ENCODE measurements around the gene ECI1. TPM values are rescaled to one million over a fixed set of nuclear protein-coding genes. Genes with fewer than 3 reads are reported as not detected.

The ECI1 gene
- total and polyA plus RNA-seq, 2 of the 4 experiments (the other 2 are of a cell fraction): 20.3 to 30.1 TPM

DNA sequence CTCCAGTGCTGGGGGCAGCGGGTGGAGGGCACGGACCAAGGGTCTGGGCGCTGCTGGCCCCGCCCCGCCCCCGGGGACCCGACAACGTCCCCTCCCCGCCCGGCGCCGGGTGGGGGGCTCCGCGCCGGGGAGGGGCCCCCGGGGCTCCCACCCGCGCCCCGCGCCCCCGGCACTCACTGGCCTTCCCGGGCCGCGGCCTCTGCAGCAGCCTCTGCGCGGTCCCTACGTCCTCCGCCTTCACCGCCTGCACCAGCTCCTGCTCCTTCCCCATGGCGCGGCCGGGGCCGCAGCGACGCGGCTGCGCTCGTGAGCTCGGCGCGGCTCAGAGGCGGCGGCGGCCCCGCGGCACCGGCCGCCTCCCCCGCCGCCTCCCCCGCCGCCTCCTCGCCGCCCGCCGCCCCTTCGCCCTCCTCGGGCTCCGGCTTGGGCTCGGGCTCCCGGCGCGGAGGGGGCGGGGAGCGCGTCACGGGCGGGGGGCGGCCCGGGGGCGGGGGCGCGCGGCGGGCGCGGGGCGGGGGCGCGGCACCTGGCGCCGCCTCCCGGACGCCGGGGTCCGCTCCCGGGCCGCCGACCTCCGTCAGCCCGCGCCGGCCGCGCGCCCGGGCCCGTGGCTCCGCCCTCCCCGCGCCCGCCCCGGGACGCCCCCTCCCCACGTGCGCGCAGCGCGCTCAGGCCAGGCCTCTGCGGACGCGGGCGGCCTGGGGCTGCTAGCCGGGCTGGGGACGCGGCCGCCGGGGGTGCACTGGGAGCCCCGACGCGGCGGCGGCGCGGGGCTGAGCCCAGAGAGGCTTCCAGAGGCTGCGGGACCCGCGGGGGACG is 55.0 kb downstream of the ECI1 start, which contains the start of gene CASKIN1:
Gene CASKIN1 (minus strand): TSS at position 444 of the 819 bp plus-strand sequence. CDS start 173 bp downstream, at position 271.
- Histone ChIP-seq H3K14ac (replicated peaks; ENCODE audit: low read depth, low read length) (no peak within 1 kb of the TSS), H3K4me2 (ENCODE audit: low read depth, low read length) (no peak within 1 kb of the TSS), H2AFZ (replicated peaks; ENCODE audit: low read length, poor library complexity) (peak within 1 kb of the TSS; percentile 79), H4K5ac (ENCODE audit: low read depth, low read length) (no peak within 1 kb of the TSS), H3K9me3 (ENCODE audit: control insufficient read depth, insufficient read depth, low read length) (no peaks in the 10 kb centered on the region), H4K20me1 (ENCODE audit: insufficient read depth, low read length) (no peaks in the 10 kb centered on the region; the same call in 1 of the 2 replicates), H3K56ac (ENCODE audit: extremely low read depth, insufficient read depth, low read length) (no peak within 1 kb of the TSS), H4K91ac (ENCODE audit: insufficient read depth, low read depth, low read length) (no peak within 1 kb of the TSS), H2BK15ac (ENCODE audit: low read depth, low read length) (no peak within 1 kb of the TSS), H2BK5ac (ENCODE audit: low read depth, low read length, poor library complexity, severe bottlenecking) (no peak within 1 kb of the TSS), H3K9ac (ENCODE audit: low read depth, low read length) (no peak within 1 kb of the TSS), H3K4me3 (ENCODE audit: insufficient read depth, low read depth, low read length) (peak within 1 kb of the TSS; percentile 39), H2BK20ac (ENCODE audit: low read depth, low read length) (no peak within 1 kb of the TSS), H3K27me3 (ENCODE audit: control insufficient read depth, insufficient read depth, low read length) (peaks cover 65% of the 10 kb centered on the region), H3K79me1 (ENCODE audit: low read depth in 1 of 2, low read length in 2 of 2) (no peaks in the 10 kb centered on the region), H3K9me1 (ENCODE audit: insufficient read depth, low read length) (no peaks in the 10 kb centered on the region), H3K4me1 (ENCODE audit: control insufficient read depth, insufficient read depth, low read length) (no peaks in the 10 kb centered on the region), H3K27ac (ENCODE audit: insufficient read depth, low read length) (no peak within 1 kb of the TSS), H2BK120ac (ENCODE audit: low read depth, low read length) (no peak within 1 kb of the TSS), H3K36me3 (ENCODE audit: control insufficient read depth, insufficient read depth, low read length) (no peaks in the 10 kb centered on the region), H2AK5ac (ENCODE audit: low read depth, low read length) (no peak within 1 kb of the TSS), H3K18ac (ENCODE audit: low read depth, low read length) (no peak within 1 kb of the TSS), H4K8ac (ENCODE audit: low read depth in 2 of 2, low read length in 2 of 2) (no peak within 1 kb of the TSS), H3K23ac (ENCODE audit: low read depth, low read length) (no peak within 1 kb of the TSS), H3K4ac (ENCODE audit: low read depth, low read length) (no peak within 1 kb of the TSS), H2AK9ac (replicated peaks; ENCODE audit: low read depth, low read length, poor library complexity) (no peak within 1 kb of the TSS)
- intact Hi-C loops (cut with micrococcal nuclease): no loop called here
- CTCF ChIA-PET: no interaction called here
- WGBS, 2 experiments (ENCODE audit: extremely low coverage in 2 of 2, insufficient read length in 1 of 2): 1% methylated on average over 42 of the region's 129 CpGs; no CpG with 5 or more reads in 1 of the 2 experiments
- ATAC-seq (ENCODE audit: low read depth) (peak; percentile 76), DNase-seq (no peak)
- in situ Hi-C loops (cut with MboI; ENCODE audit: low sequenced_read_pairs): no loop called here
- BruUV-seq (replicated peaks): no TSS peak
- POLR2A ChIA-PET (ENCODE audit: unreplicated experiment): no interaction called here
- dilution Hi-C loops (cut with HindIII; ENCODE audit: low sequenced_read_pairs, unreplicated experiment): no loop called here
- TF ChIP-seq POLR2A (IDR thresholded peaks at IDR 0.05; ENCODE audit: low read depth, low read length): no peak
- TF ChIP-seq, protein P1, sequence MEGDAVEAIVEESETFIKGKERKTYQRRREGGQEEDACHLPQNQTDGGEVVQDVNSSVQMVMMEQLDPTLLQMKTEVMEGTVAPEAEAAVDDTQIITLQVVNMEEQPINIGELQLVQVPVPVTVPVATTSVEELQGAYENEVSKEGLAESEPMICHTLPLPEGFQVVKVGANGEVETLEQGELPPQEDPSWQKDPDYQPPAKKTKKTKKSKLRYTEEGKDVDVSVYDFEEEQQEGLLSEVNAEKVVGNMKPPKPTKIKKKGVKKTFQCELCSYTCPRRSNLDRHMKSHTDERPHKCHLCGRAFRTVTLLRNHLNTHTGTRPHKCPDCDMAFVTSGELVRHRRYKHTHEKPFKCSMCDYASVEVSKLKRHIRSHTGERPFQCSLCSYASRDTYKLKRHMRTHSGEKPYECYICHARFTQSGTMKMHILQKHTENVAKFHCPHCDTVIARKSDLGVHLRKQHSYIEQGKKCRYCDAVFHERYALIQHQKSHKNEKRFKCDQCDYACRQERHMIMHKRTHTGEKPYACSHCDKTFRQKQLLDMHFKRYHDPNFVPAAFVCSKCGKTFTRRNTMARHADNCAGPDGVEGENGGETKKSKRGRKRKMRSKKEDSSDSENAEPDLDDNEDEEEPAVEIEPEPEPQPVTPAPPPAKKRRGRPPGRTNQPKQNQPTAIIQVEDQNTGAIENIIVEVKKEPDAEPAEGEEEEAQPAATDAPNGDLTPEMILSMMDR (conservative IDR thresholded peaks at IDR 0.05; ENCODE audit: low read depth, low read length): no peak
- no peak for TF ChIP-seq CHD1 (IDR thresholded peaks at IDR 0.05; ENCODE audit: low read depth, low read length)
- TF ChIP-seq RAD21 (IDR thresholded peaks at IDR 0.05; ENCODE audit: low read length): no peak
- no peak for TF ChIP-seq RCOR1 (IDR thresholded peaks at IDR 0.05; ENCODE audit: insufficient replicate concordance, low read length)
- TF ChIP-seq SMC3 (IDR thresholded peaks at IDR 0.05; ENCODE audit: low read depth, low read length): no peak
- no peak for TF ChIP-seq MAZ (IDR thresholded peaks at IDR 0.05; ENCODE audit: borderline replicate concordance, low read depth, low read length)
- TF ChIP-seq, protein P2, sequence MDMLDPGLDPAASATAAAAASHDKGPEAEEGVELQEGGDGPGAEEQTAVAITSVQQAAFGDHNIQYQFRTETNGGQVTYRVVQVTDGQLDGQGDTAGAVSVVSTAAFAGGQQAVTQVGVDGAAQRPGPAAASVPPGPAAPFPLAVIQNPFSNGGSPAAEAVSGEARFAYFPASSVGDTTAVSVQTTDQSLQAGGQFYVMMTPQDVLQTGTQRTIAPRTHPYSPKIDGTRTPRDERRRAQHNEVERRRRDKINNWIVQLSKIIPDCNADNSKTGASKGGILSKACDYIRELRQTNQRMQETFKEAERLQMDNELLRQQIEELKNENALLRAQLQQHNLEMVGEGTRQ (IDR thresholded peaks at IDR 0.05; ENCODE audit: low read depth, low read length): no peak
- TF ChIP-seq, protein P3, sequence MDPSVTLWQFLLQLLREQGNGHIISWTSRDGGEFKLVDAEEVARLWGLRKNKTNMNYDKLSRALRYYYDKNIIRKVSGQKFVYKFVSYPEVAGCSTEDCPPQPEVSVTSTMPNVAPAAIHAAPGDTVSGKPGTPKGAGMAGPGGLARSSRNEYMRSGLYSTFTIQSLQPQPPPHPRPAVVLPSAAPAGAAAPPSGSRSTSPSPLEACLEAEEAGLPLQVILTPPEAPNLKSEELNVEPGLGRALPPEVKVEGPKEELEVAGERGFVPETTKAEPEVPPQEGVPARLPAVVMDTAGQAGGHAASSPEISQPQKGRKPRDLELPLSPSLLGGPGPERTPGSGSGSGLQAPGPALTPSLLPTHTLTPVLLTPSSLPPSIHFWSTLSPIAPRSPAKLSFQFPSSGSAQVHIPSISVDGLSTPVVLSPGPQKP (IDR thresholded peaks at IDR 0.05; ENCODE audit: borderline replicate concordance, low read depth, low read length): no peak
- TF ChIP-seq RFX5 (IDR thresholded peaks at IDR 0.05; ENCODE audit: low read depth, low read length): no peak
- TF ChIP-seq MXI1 (IDR thresholded peaks at IDR 0.05; ENCODE audit: borderline replicate concordance, low read depth, low read length): no peak
- no peak for TF ChIP-seq MAFK (IDR thresholded peaks at IDR 0.05; ENCODE audit: low read depth, low read length)

Measured in IMR-90 (cell line).